Prostate gland (tissue), 2 donors: Measurements from ENCODE around the gene ASIC4. TPM values are rescaled to one million over a fixed set of nuclear protein-coding genes. Genes with fewer than 3 reads are reported as not detected.

Experiments
- DNase-seq: peaks from one replicate; pipeline ENCODE4 v3.0.0-alpha.2; 2019; ENCODE audit warnings: low spot score
- H3K27ac ChIP-seq, 2 donors: fragments of 200-600 bp; sonication (generic); 2 replicates each; pipeline ENCODE4 v1.5.1; 2017 to 2019
- H3K27me3 ChIP-seq: fragments of 200-600 bp; sonication (generic); replicated peaks from 2 replicates; pipeline ENCODE4 v1.5.1; 2019; ENCODE audit not compliant: insufficient read depth
- H3K36me3 ChIP-seq, 2 donors: fragments of 200-600 bp; sonication (generic); 1 replicate in 1 of 2; 2 replicates in 1 of 2; pipeline versions ENCODE4 v1.5.1 to v1.8.1; 2017 to 2019
- H3K4me1 ChIP-seq: fragments of 200-600 bp; sonication (generic); replicated peaks from 2 replicates; pipeline ENCODE4 v1.5.1; 2019
- H3K4me3 ChIP-seq, 2 donors: fragments of 200-600 bp; sonication (generic); 2 replicates each; pipeline ENCODE4 v1.5.1; 2017 to 2019
- H3K9me3 ChIP-seq: fragments of 200-600 bp; sonication (generic); 2 replicates; pipeline ENCODE4 v1.5.1; 2017
- CTCF ChIP-seq, 4 experiments: fragments of 200-600 bp in 2 of 4; fragments of 450-650 bp in 2 of 4; sonication (generic) in 2 of 4; IDR thresholded peaks; 1 replicate in 3 of 4; 2 replicates in 1 of 4; pipeline ENCODE4 v1.5.1; 2016 to 2019; ENCODE audit warnings: antibody characterized with exemption in 4 of 4, mild to moderate bottlenecking in 2 of 4, moderate library complexity in 2 of 4
- POLR2A ChIP-seq: fragments of 450-650 bp; IDR thresholded peaks from one replicate; pipeline ENCODE4 v1.6.1; 2016; ENCODE audit warnings: antibody characterized with exemption, mild to moderate bottlenecking
- POLR2AphosphoS5 ChIP-seq: sonication (generic); formaldehyde crosslinking; IDR thresholded peaks from one replicate; pipeline ENCODE4 v1.6.1; 2017; ENCODE audit warnings: antibody characterized with exemption
- WGBS: methylation state at CpG from one replicate; pipeline ENCODE4 v1.1.5; 2018; 5-methylcytosine and 5-hydroxymethylcytosine counted together
- intact Hi-C: fragments of 100-400 bp; cut with DNase I; formaldehyde crosslinking; loops from one replicate; pipeline ENCODE4 v1.14.2; 2022
- total RNA-seq, 2 donors: library from RNA; depleted of rRNA; stranded (reverse); fragments of >200 nt; gene quantifications; one replicate each; pipeline ENCODE4 v1.1.0, GENCODE V29; 2016

Gene ASIC4
- total RNA-seq, 2 donors from 2014 or later: 0.09 to 0.45 TPM

GRCh38 chr2:219502618-219503017 is 11.7 kb upstream of the ASIC4 start:
- Histone ChIP-seq H3K36me3 (peaks cover 0 to 8% of the 10 kb centered on the region in 2 donors), H3K27ac (no peak overlapping the region), H3K4me1 (peaks cover 7% of the 10 kb centered on the region), H3K27me3 (no peaks in the 10 kb centered on the region), H3K9me3 (no peaks in the 10 kb centered on the region), H3K4me3 (no peak overlapping the region)
- intact Hi-C loops: no loop called here
- no peak for DNase-seq
- TF ChIP-seq CTCF (IDR thresholded peaks at IDR 0.05) (no peak), POLR2AphosphoS5 (no peak), POLR2A (no peak)

- no peak for DNase-seq
- intact Hi-C loops: no loop called here
- peaks cover 2% of the 10 kb centered on the region for H3K4me1 ChIP-seq
- TF ChIP-seq POLR2A (no peak), POLR2AphosphoS5 (no peak), CTCF (IDR thresholded peaks at IDR 0.05) (no peak)
- no peak overlapping the region for H3K4me3 ChIP-seq
- H3K9me3 ChIP-seq: no peaks in the 10 kb centered on the region
- H3K27ac ChIP-seq: no peak overlapping the region
- H3K27me3 ChIP-seq: no peaks in the 10 kb centered on the region
- peaks cover 0 to 8% of the 10 kb centered on the region in 2 donors for H3K36me3 ChIP-seq
- 83% methylated on average over 9 of the region's 9 CpGs for WGBS
Measured at GRCh38 chr2:219505585-219505984, 8.7 kb upstream of the ASIC4 start.

GRCh38 chr2:219506153-219506801 is 8.0 kb upstream of the ASIC4 start:
- peaks cover 0 to 8% of the 10 kb centered on the region in 2 donors for H3K36me3 ChIP-seq
- H3K9me3 ChIP-seq: no peaks in the 10 kb centered on the region
- TF ChIP-seq CTCF (IDR thresholded peaks at IDR 0.05) (no peak), POLR2A (no peak), POLR2AphosphoS5 (no peak)
- WGBS: 76% methylated on average over 23 of the region's 23 CpGs
- no peaks in the 10 kb centered on the region for H3K27me3 ChIP-seq
- no peak overlapping the region for H3K27ac ChIP-seq
- DNase-seq: no peak
- no peak overlapping the region for H3K4me3 ChIP-seq
- peaks cover 2% of the 10 kb centered on the region for H3K4me1 ChIP-seq
- intact Hi-C loops: no loop called here

- 66% methylated on average over 17 of the region's 17 CpGs for WGBS
- TF ChIP-seq CTCF (IDR thresholded peaks at IDR 0.05): no peak
- no peak for TF ChIP-seq POLR2AphosphoS5
- TF ChIP-seq POLR2A: no peak
- Histone ChIP-seq H3K27ac (no peak overlapping the region), H3K27me3 (no peaks in the 10 kb centered on the region), H3K36me3 (peaks cover 0 to 8% of the 10 kb centered on the region in 2 donors), H3K4me3 (no peak overlapping the region), H3K4me1 (peaks cover 2% of the 10 kb centered on the region), H3K9me3 (no peaks in the 10 kb centered on the region)
- no peak for DNase-seq
- intact Hi-C loops: no loop called here
Measured at GRCh38 chr2:219506802-219507526, 7.3 kb upstream of the ASIC4 start.
